CD14-positive monocyte (primary cell): ENCODE data around the gene HCRTR1. TPM values are rescaled to one million over a fixed set of nuclear protein-coding genes. Genes with fewer than 3 reads are reported as not detected.

ENCODE experiments used
- DNase-seq, 3 donors: peaks; one replicate each; pipeline ENCODE4 v3.0.0-alpha.2; 2011 to 2022
- H2AFZ ChIP-seq: 2 replicates; pipeline ENCODE4 v1.6.0; 2012; ENCODE audit warnings: mild to moderate bottlenecking, low read depth, low read length, inconsistent platforms; ENCODE audit not compliant: insufficient read depth, poor library complexity, severe bottlenecking
- H3K27ac ChIP-seq, 2 donors: 1 replicate in 1 of 2; 2 replicates in 1 of 2; pipeline ENCODE4 v1.5.1; 2012 to 2013; ENCODE audit warnings: low read length in 2 of 2, control low read depth in 1 of 2, inconsistent platforms in 1 of 2, low read depth in 1 of 2, mild to moderate bottlenecking in 1 of 2
- H3K27me3 ChIP-seq, 2 donors: one replicate each; pipeline versions ENCODE4 v1.6.0 to v1.6.1; 2011 to 2013; ENCODE audit warnings: low read length in 2 of 2; ENCODE audit not compliant: control insufficient read depth in 2 of 2, insufficient read depth in 2 of 2
- H3K36me3 ChIP-seq, 2 donors: replicated peaks in 1 of 2; 1 replicate in 1 of 2; 2 replicates in 1 of 2; pipeline versions ENCODE4 v1.5.1 to v1.6.1; 2012 to 2013; ENCODE audit warnings: low read length in 2 of 2, control low read depth in 1 of 2, inconsistent platforms in 1 of 2, mild to moderate bottlenecking in 1 of 2; ENCODE audit not compliant: insufficient read depth in 2 of 2, control insufficient read depth in 1 of 2
- H3K4me1 ChIP-seq, 2 donors: 1 replicate in 1 of 2; 2 replicates in 1 of 2; pipeline versions ENCODE4 v1.5.1 to v1.6.1; 2012 to 2013; ENCODE audit warnings: low read length in 2 of 2, control low read depth in 1 of 2, inconsistent platforms in 1 of 2, mild to moderate bottlenecking in 1 of 2, moderate library complexity in 1 of 2; ENCODE audit not compliant: insufficient read depth in 2 of 2, control insufficient read depth in 1 of 2
- H3K4me2 ChIP-seq: replicated peaks from 2 replicates; pipeline ENCODE3; 2012; ENCODE audit warnings: low read length, moderate library complexity, mild to moderate bottlenecking; ENCODE audit not compliant: poor library complexity, severe bottlenecking; ENCODE audit errors: extremely low read depth
- H3K4me3 ChIP-seq, 3 experiments: fragments of 200-600 bp in 1 of 3; sonication (generic) in 1 of 3; replicated peaks in 1 of 3; 1 replicate in 2 of 3; 2 replicates in 1 of 3; pipeline ENCODE4 v1.5.1; 2011 to 2013; ENCODE audit warnings: low read length in 3 of 3, mild to moderate bottlenecking in 3 of 3, control low read depth in 2 of 3, low read depth in 2 of 3, inconsistent platforms in 1 of 3, moderate library complexity in 1 of 3
- H3K79me2 ChIP-seq: 2 replicates; pipeline ENCODE4 v1.6.0; 2012; ENCODE audit warnings: mild to moderate bottlenecking, control low read depth, inconsistent platforms, low read length, moderate library complexity; ENCODE audit not compliant: insufficient read depth
- H3K9ac ChIP-seq: 2 replicates; pipeline ENCODE4 v1.6.0; 2017; ENCODE audit warnings: low read length, mild to moderate bottlenecking; ENCODE audit not compliant: insufficient read depth, poor library complexity, severe bottlenecking
- H3K9me3 ChIP-seq, 2 donors: replicated peaks in 1 of 2; 1 replicate in 1 of 2; 2 replicates in 1 of 2; pipeline versions ENCODE4 v1.5.1 to v1.6.1; 2012 to 2013; ENCODE audit warnings: low read length in 2 of 2, control low read depth in 1 of 2; ENCODE audit not compliant: control insufficient read depth in 1 of 2, insufficient read depth in 1 of 2
- H4K20me1 ChIP-seq: 2 replicates; pipeline ENCODE4 v1.6.0; 2012; ENCODE audit warnings: mild to moderate bottlenecking, low read length, control low read depth, moderate library complexity; ENCODE audit not compliant: insufficient read depth
- H3K27ac Mint-ChIP-seq, 7 donors: one replicate each; pipeline ENCODE4 v1.8.0; 2020; ENCODE audit warnings: mild to moderate bottlenecking in 7 of 7, mixed read lengths in 7 of 7, moderate library complexity in 6 of 7, inconsistent platforms in 2 of 7
- H3K27me3 Mint-ChIP-seq, 3 donors: one replicate each; pipeline ENCODE4 v1.8.0; 2021 to 2022; ENCODE audit warnings: low read depth in 3 of 3, mild to moderate bottlenecking in 3 of 3, mixed read lengths in 3 of 3, moderate library complexity in 3 of 3, inconsistent platforms in 1 of 3
- H3K36me3 Mint-ChIP-seq, 2 donors: one replicate each; pipeline ENCODE4 v1.8.0; 2020; ENCODE audit warnings: mixed read lengths in 2 of 2, inconsistent platforms in 1 of 2, mild to moderate bottlenecking in 1 of 2
- H3K4me1 Mint-ChIP-seq: one replicate; pipeline ENCODE4 v1.8.0; 2020; ENCODE audit warnings: mild to moderate bottlenecking, mixed read lengths
- H3K4me3 Mint-ChIP-seq, 2 donors: one replicate each; pipeline ENCODE4 v1.8.0; 2020; ENCODE audit warnings: mild to moderate bottlenecking in 2 of 2, mixed read lengths in 2 of 2, moderate library complexity in 1 of 2
- H3K9me3 Mint-ChIP-seq, 7 donors: one replicate each; pipeline ENCODE4 v1.8.0; 2020 to 2022; ENCODE audit warnings: mixed read lengths in 7 of 7, mild to moderate bottlenecking in 6 of 7, moderate library complexity in 6 of 7, inconsistent platforms in 2 of 7
- CTCF ChIP-seq: fragments of 200-600 bp; IDR thresholded peaks from one replicate; pipeline ENCODE4 v1.8.0; 2022; ENCODE audit warnings: antibody characterized with exemption, mild to moderate bottlenecking
- WGBS: methylation state at CpG from one replicate; pipeline ENCODE4 v1.1.5; 2013; ENCODE audit warnings: missing lambda C conversion rate; ENCODE audit not compliant: insufficient coverage; 5-methylcytosine and 5-hydroxymethylcytosine counted together
- intact Hi-C, 2 donors: fragments of 100-400 bp; cut with micrococcal nuclease; formaldehyde crosslinking; loops; one replicate each; pipeline versions ENCODE4 v1.15.0 to v1.15.1; 2023
- polyA plus RNA-seq, 3 donors: library from polyadenylated mRNA; depleted of rRNA in 1 of 3; unstranded in 2 of 3; stranded (reverse) in 1 of 3; fragments of 300-500 nt in 2 of 3; fragments of >200 nt in 1 of 3; fragmentation: Illumina TruSeq in 2 of 3; gene quantifications; 1 replicate in 2 of 3; 2 replicates in 1 of 3; pipeline ENCODE4 v1.2.3, GENCODE V29; 2012 to 2021

HCRTR1 gene
- polyA plus RNA-seq, 3 donors: not detected

DNA sequence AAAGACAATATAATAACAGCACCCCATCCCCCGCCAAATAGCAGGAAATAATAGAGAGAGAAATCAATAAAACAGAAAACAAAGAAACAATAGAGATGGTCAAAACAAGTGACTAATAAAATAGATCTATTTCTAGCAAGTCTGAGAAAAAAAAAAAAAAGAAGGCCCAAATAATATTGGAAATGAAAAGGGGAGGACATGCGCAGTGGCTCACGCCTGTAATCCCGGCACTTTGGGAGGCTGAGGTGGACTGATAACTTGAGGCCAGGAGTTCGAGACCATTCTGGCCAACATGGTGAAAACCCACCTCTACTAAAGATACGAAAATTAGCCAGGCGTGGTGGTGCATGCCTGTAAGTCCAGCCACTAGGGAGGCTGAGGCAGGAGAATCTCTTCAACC, 18.5 kb upstream of the HCRTR1 start:
- no peak for DNase-seq
- H3K36me3 ChIP-seq: no peaks in the 10 kb centered on the region
- peaks cover 0 to 4% (median 0%) of the 10 kb centered on the region in 7 donors for H3K9me3 Mint-ChIP-seq
- no peaks in the 10 kb centered on the region for H3K9me3 ChIP-seq
- H4K20me1 ChIP-seq: no peaks in the 10 kb centered on the region
- no peak for TF ChIP-seq CTCF
- no peak overlapping the region for H3K27ac ChIP-seq
- intact Hi-C loops: no loop called here
- H3K4me1 Mint-ChIP-seq: peaks cover 13% of the 10 kb centered on the region
- no peaks in the 10 kb centered on the region for H3K36me3 Mint-ChIP-seq
- no peaks in the 10 kb centered on the region for H3K79me2 ChIP-seq
- H3K4me3 Mint-ChIP-seq: no peak overlapping the region
- no peaks in the 10 kb centered on the region for H3K4me1 ChIP-seq
- no peak overlapping the region for H3K9ac ChIP-seq
- no peak overlapping the region for H3K4me2 ChIP-seq
- H2AFZ ChIP-seq: no peak overlapping the region
- H3K27me3 ChIP-seq: no peaks in the 10 kb centered on the region
- H3K27me3 Mint-ChIP-seq: peaks cover 0 to 8% (median 1%) of the 10 kb centered on the region in 3 donors
- H3K4me3 ChIP-seq: no peak overlapping the region
- no peak overlapping the region for H3K27ac Mint-ChIP-seq
- WGBS: no CpG with 5 or more reads among the region's 7 CpGs

- H3K36me3 Mint-ChIP-seq: no peaks in the 10 kb centered on the region
- H3K27me3 Mint-ChIP-seq: peaks cover 1 to 8% (median 1%) of the 10 kb centered on the region in 3 donors
- TF ChIP-seq CTCF: no peak
- intact Hi-C loops: no loop called here
- DNase-seq: no peak
- Histone ChIP-seq H3K79me2 (no peaks in the 10 kb centered on the region), H3K27me3 (no peaks in the 10 kb centered on the region), H3K4me1 (peaks cover under 1 to 3% of the 10 kb centered on the region in 2 donors), H3K9me3 (peaks cover 0 to under 1% of the 10 kb centered on the region in 2 donors), H3K4me2 (no peak overlapping the region), H2AFZ (no peak overlapping the region), H3K27ac (no peak overlapping the region), H4K20me1 (no peaks in the 10 kb centered on the region), H3K9ac (no peak overlapping the region), H3K4me3 (no peak overlapping the region), H3K36me3 (no peaks in the 10 kb centered on the region)
- H3K4me1 Mint-ChIP-seq: peaks cover 13% of the 10 kb centered on the region
- H3K27ac Mint-ChIP-seq: no peak overlapping the region
- WGBS: no CpG with 5 or more reads among the region's 2 CpGs
- peaks cover 0 to 5% (median 0%) of the 10 kb centered on the region in 7 donors for H3K9me3 Mint-ChIP-seq
- H3K4me3 Mint-ChIP-seq: no peak overlapping the region
These were observed 16.8 kb upstream of the HCRTR1 start for GRCh38 chr1:31600641-31601040.
